ENCODE measurements around the gene GATAD2A. TPM values are rescaled to one million over a fixed set of nuclear protein-coding genes. Genes with fewer than 3 reads are reported as not detected.

The GATAD2A gene
- total and polyA plus RNA-seq, 9 of the 15 experiments (the other 6 are each of a cell fraction or from before 2014, with no cell fraction given), result 2.4 to 226 (median 44.2) TPM

- ATAC-seq, result peak; percentile 9
- H3K9ac ChIP-seq (ENCODE audit: insufficient read depth in 1 of 2, low read depth in 2 of 2, low read length in 2 of 2), result peak overlapping the region; percentile 66 to 83
- DNase-seq (ENCODE audit: extremely low read depth in 1 of 4, low spot score in 3 of 4), result no peak
- peaks cover 85% of the 10 kb centered on the region for H3K79me2 ChIP-seq (ENCODE audit: control insufficient read depth, insufficient read depth, low read length)
- BruUV-seq (replicated peaks), result no TSS peak
- peaks cover 4% of the 10 kb centered on the region for H3K9me1 ChIP-seq (ENCODE audit: control insufficient read depth, insufficient read depth, low read length)
- H3K4me1 ChIP-seq (replicated peaks in 1 of 2; ENCODE audit: control insufficient read depth in 2 of 2, insufficient read depth in 2 of 2, low read length in 2 of 2), result peaks cover 38 to 57% of the 10 kb centered on the region in 2 experiments
- H3K4me3 ChIP-seq, result no peak overlapping the region
- in situ Hi-C loops (cut with MboI), result loop anchor here (5.0 kb wide), 1 partner anchor 123 kb away; no protein-coding TSS in a partner anchor
- peak overlapping the region; percentile 53; the same call in 1 of the 2 replicates for H3K4me2 ChIP-seq (ENCODE audit: insufficient read depth, low read length)
- peaks cover 28% of the 10 kb centered on the region for H4K20me1 ChIP-seq (replicated peaks; ENCODE audit: control insufficient read depth, insufficient read depth, low read length)
- ChIA-PET POLR2A (interaction anchor here (0.6 to 2.3 kb wide), 4 partner anchors 110 to 157 kb away, joined by 3 to 11 read pairs (median 4); no protein-coding TSS in a partner anchor), CTCF (ENCODE audit: low intra/inter-chr PET ratio) (interaction anchor here (0.6 to 2.7 kb wide), 7 partner anchors 88 to 344 kb away, joined by 3 to 18 read pairs (median 4); no protein-coding TSS in a partner anchor)
- H3K9me3 ChIP-seq (replicated peaks; ENCODE audit: control insufficient read depth, insufficient read depth, low read depth, low read length), result no peaks in the 10 kb centered on the region
- H3K27ac ChIP-seq (ENCODE audit: extremely low read depth, low read depth, low read length), result peak overlapping the region; percentile 90
- H3K27me3 ChIP-seq (ENCODE audit: control insufficient read depth in 2 of 2, insufficient read depth in 2 of 2, low read length in 2 of 2), result no peaks in the 10 kb centered on the region
- H2AFZ ChIP-seq (ENCODE audit: low read depth, low read length), result no peak overlapping the region
- peaks cover 75% of the 10 kb centered on the region for H3K36me3 ChIP-seq (ENCODE audit: control insufficient read depth, insufficient read depth, low read length)
- intact Hi-C loops (cut with micrococcal nuclease), result loop anchor here (1.0 to 5.0 kb wide), 4 partner anchors 45 to 124 kb away; partner anchors contain the start of gene GATAD2A
- 64% methylated on average over 9 of the region's 9 CpGs for WGBS (ENCODE audit: insufficient coverage, low coverage, missing lambda C conversion rate)
- FAIRE-seq, result no peak
- TF ChIP-seq FOXK1 (CRISPR knock-in tag; IDR thresholded peaks at IDR 0.05; ENCODE audit: borderline replicate concordance) (0 out of 2 replicates have a peak, but pooled peaks have one; percentile 45), STAT6 (CRISPR knock-in tag; IDR thresholded peaks at IDR 0.05) (no peak), SMARCA5 (IDR thresholded peaks at IDR 0.05) (no peak), USF2 (CRISPR knock-in tag; IDR thresholded peaks at IDR 0.05) (no peak), RNF2 (IDR thresholded peaks at IDR 0.05) (no peak), BRCA1 (IDR thresholded peaks at IDR 0.05) (no peak), BRCA1 (CRISPR knock-in tag; IDR thresholded peaks at IDR 0.05) (no peak), KDM1A (IDR thresholded peaks at IDR 0.05) (no peak), MBD1 (CRISPR knock-in tag; IDR thresholded peaks at IDR 0.05) (0 out of 2 replicates have a peak, but pooled peaks have one; percentile 45), NFYB (IDR thresholded peaks at IDR 0.05; ENCODE audit: extremely low read depth, insufficient read length) (no peak), NCOA4 (IDR thresholded peaks at IDR 0.05; ENCODE audit: partially characterized antibody) (no peak), CBFB (CRISPR knock-in tag; IDR thresholded peaks at IDR 0.05) (0 out of 2 replicates have a peak, but pooled peaks have one; percentile 67), TEAD4 (IDR thresholded peaks at IDR 0.05; ENCODE audit: low read length) (no peak), TEAD4 (CRISPR knock-in tag; IDR thresholded peaks at IDR 0.05; ENCODE audit: borderline replicate concordance) (no peak), ATF6 (CRISPR knock-in tag; IDR thresholded peaks at IDR 0.05) (peak; percentile 63; the same call in 1 of the 2 replicates)
Observed at GRCh38 chr19:19489804-19490204, 84.3 kb downstream of the GATAD2A start.
